ENCODE measurements around the gene HSD17B3.

The HSD17B3 gene

DNA sequence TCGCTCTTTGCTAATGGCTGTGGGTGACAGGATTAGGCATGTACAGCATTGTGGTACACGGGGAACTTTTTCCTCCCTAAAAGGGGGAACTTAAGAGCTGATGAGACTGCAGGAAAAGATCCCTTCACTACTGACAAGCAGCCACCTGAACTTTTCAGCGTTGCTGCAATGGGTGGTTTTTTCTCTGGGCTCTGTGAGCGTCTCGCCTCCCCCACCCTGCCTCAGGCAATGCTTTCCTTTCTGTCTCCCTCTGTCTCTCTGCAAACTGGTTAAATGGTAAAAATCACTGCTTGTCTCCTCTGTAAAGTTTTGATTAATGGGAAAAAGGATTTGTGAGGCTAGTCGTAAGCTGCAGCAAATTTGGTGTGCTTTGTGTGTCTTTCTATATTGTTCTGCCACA, 20.3 kb downstream of the HSD17B3 start:
- no peak overlapping the region for H3K27ac ChIP-seq
- TF ChIP-seq, protein P1, sequence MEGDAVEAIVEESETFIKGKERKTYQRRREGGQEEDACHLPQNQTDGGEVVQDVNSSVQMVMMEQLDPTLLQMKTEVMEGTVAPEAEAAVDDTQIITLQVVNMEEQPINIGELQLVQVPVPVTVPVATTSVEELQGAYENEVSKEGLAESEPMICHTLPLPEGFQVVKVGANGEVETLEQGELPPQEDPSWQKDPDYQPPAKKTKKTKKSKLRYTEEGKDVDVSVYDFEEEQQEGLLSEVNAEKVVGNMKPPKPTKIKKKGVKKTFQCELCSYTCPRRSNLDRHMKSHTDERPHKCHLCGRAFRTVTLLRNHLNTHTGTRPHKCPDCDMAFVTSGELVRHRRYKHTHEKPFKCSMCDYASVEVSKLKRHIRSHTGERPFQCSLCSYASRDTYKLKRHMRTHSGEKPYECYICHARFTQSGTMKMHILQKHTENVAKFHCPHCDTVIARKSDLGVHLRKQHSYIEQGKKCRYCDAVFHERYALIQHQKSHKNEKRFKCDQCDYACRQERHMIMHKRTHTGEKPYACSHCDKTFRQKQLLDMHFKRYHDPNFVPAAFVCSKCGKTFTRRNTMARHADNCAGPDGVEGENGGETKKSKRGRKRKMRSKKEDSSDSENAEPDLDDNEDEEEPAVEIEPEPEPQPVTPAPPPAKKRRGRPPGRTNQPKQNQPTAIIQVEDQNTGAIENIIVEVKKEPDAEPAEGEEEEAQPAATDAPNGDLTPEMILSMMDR (IDR thresholded peaks at IDR 0.05) = no peak
- no peaks in the 10 kb centered on the region for H3K4me1 ChIP-seq (ENCODE audit: control insufficient read depth in 1 of 2, insufficient read depth in 1 of 2, low read depth in 1 of 2, low read length in 1 of 2)

GRCh38 chr9:96279932-96280331, 22.0 kb downstream of the HSD17B3 start:
- H3K27ac ChIP-seq = no peak overlapping the region
- TF ChIP-seq, protein P1 (IDR thresholded peaks at IDR 0.05) = no peak
- H3K36me3 ChIP-seq = no peaks in the 10 kb centered on the region
- no peaks in the 10 kb centered on the region for H3K4me1 ChIP-seq (ENCODE audit: control insufficient read depth in 1 of 2, insufficient read depth in 1 of 2, low read depth in 1 of 2, low read length in 1 of 2)
- H3K4me3 ChIP-seq (ENCODE audit: low read depth in 1 of 2, low read length in 1 of 2) = no peak overlapping the region
- no peaks in the 10 kb centered on the region for H3K27me3 ChIP-seq
- no peaks in the 10 kb centered on the region for H3K9me3 ChIP-seq

More for the DNA sequence above, 20.3 kb downstream of the HSD17B3 start:
- H3K36me3 ChIP-seq = no peaks in the 10 kb centered on the region
- no peak overlapping the region for H3K4me3 ChIP-seq (ENCODE audit: low read depth in 1 of 2, low read length in 1 of 2)
- no peaks in the 10 kb centered on the region for H3K27me3 ChIP-seq
- no peaks in the 10 kb centered on the region for H3K9me3 ChIP-seq

GRCh38 chr9:96274939-96275338, 27.0 kb downstream of the HSD17B3 start:
- H3K4me1 ChIP-seq (ENCODE audit: control insufficient read depth in 1 of 2, insufficient read depth in 1 of 2, low read depth in 1 of 2, low read length in 1 of 2) = no peaks in the 10 kb centered on the region
- TF ChIP-seq, protein P1 (IDR thresholded peaks at IDR 0.05) = no peak
- H3K36me3 ChIP-seq = no peaks in the 10 kb centered on the region
- H3K27me3 ChIP-seq = no peaks in the 10 kb centered on the region
- no peaks in the 10 kb centered on the region for H3K9me3 ChIP-seq
- no peak overlapping the region for H3K4me3 ChIP-seq (ENCODE audit: low read depth in 1 of 2, low read length in 1 of 2)
- H3K27ac ChIP-seq = no peak overlapping the region

- Histone ChIP-seq H3K27me3 (peaks cover 8% of the 10 kb centered on the region), H3K4me3 (ENCODE audit: low read depth in 1 of 2, low read length in 1 of 2) (no peak overlapping the region), H3K9me3 (no peaks in the 10 kb centered on the region), H3K4me1 (ENCODE audit: control insufficient read depth in 1 of 2, insufficient read depth in 1 of 2, low read depth in 1 of 2, low read length in 1 of 2) (no peaks in the 10 kb centered on the region), H3K36me3 (no peaks in the 10 kb centered on the region), H3K27ac (no peak overlapping the region)
- TF ChIP-seq, protein P1 (IDR thresholded peaks at IDR 0.05) = no peak
Measured at GRCh38 chr9:96270236-96270744, 31.7 kb downstream of the HSD17B3 start.

GRCh38 chr9:96258967-96259366, 43.0 kb downstream of the HSD17B3 start:
- H3K36me3 ChIP-seq = no peaks in the 10 kb centered on the region
- H3K9me3 ChIP-seq = no peaks in the 10 kb centered on the region
- H3K4me3 ChIP-seq (ENCODE audit: low read depth in 1 of 2, low read length in 1 of 2) = no peak overlapping the region
- TF ChIP-seq, protein P1 (IDR thresholded peaks at IDR 0.05) = no peak
- peaks cover 14% of the 10 kb centered on the region for H3K27me3 ChIP-seq
- no peaks in the 10 kb centered on the region for H3K4me1 ChIP-seq (ENCODE audit: control insufficient read depth in 1 of 2, insufficient read depth in 1 of 2, low read depth in 1 of 2, low read length in 1 of 2)
- no peak overlapping the region for H3K27ac ChIP-seq

- no peaks in the 10 kb centered on the region for H3K36me3 ChIP-seq
- no peak overlapping the region for H3K4me3 ChIP-seq (ENCODE audit: low read depth in 1 of 2, low read length in 1 of 2)
- peaks cover 19% of the 10 kb centered on the region for H3K27me3 ChIP-seq
- TF ChIP-seq, protein P1 (IDR thresholded peaks at IDR 0.05) = no peak
- no peak overlapping the region for H3K27ac ChIP-seq
- no peaks in the 10 kb centered on the region for H3K9me3 ChIP-seq
- H3K4me1 ChIP-seq (ENCODE audit: control insufficient read depth in 1 of 2, insufficient read depth in 1 of 2, low read depth in 1 of 2, low read length in 1 of 2) = no peaks in the 10 kb centered on the region
Measured at GRCh38 chr9:96256800-96257199, 45.2 kb downstream of the HSD17B3 start.

Data from neutrophil (primary cell).